Vagina (tissue), 2 donors: ENCODE data around the gene MED12L. TPM values are rescaled to one million over a fixed set of nuclear protein-coding genes. Genes with fewer than 3 reads are reported as not detected.
A peak's percentile ranks its signal among the peaks of the same experiment; 100 is the strongest.

Experiments
- DNase-seq, 2 donors: peaks; one replicate each; pipeline ENCODE4 v3.0.0-alpha.2; 2017; ENCODE audit errors: extremely low spot score in 2 of 2
- H3K27ac ChIP-seq: fragments of 200-600 bp; sonication (generic); one replicate; pipeline ENCODE4 v1.5.1; 2019
- H3K27me3 ChIP-seq: fragments of 200-600 bp; sonication (generic); one replicate; pipeline ENCODE4 v1.5.1; 2019
- H3K36me3 ChIP-seq, 2 donors: fragments of 200-600 bp; sonication (generic); one replicate each; pipeline ENCODE4 v1.5.1; 2017 to 2019
- H3K4me1 ChIP-seq: fragments of 200-600 bp; sonication (generic); one replicate; pipeline ENCODE4 v1.5.1; 2019
- H3K4me3 ChIP-seq, 2 donors: fragments of 200-600 bp; sonication (generic); 1 replicate in 1 of 2; 2 replicates in 1 of 2; pipeline ENCODE4 v1.5.1; 2016 to 2019
- H3K9me3 ChIP-seq: fragments of 200-600 bp; sonication (generic); one replicate; pipeline ENCODE4 v1.5.1; 2019
- CTCF ChIP-seq, 3 experiments: fragments of 450-650 bp in 2 of 3; fragments of 200-600 bp in 1 of 3; sonication (generic) in 1 of 3; IDR thresholded peaks; one replicate each; pipeline ENCODE4 v1.5.1; 2017 to 2019; ENCODE audit warnings: antibody characterized with exemption in 3 of 3, mild to moderate bottlenecking in 2 of 3, moderate library complexity in 2 of 3
- POLR2A ChIP-seq, 2 donors: fragments of 450-650 bp; IDR thresholded peaks; one replicate each; pipeline ENCODE4 v1.6.1; 2017; ENCODE audit warnings: antibody characterized with exemption in 2 of 2, mild to moderate bottlenecking in 2 of 2, moderate library complexity in 2 of 2
- POLR2AphosphoS5 ChIP-seq, 2 donors: sonication (generic); formaldehyde crosslinking; IDR thresholded peaks; one replicate each; pipeline ENCODE4 v1.9.0; 2017; ENCODE audit warnings: antibody characterized with exemption in 2 of 2, mild to moderate bottlenecking in 2 of 2, low read depth in 1 of 2; ENCODE audit not compliant: insufficient read depth in 1 of 2
- intact Hi-C: fragments of 100-400 bp; cut with DNase I; formaldehyde crosslinking; loops from one replicate; pipeline ENCODE4 v1.15.1; 2023
- total RNA-seq: library from RNA; depleted of rRNA; stranded (reverse); fragments of >200 nt; gene quantifications from one replicate; pipeline ENCODE4 v1.2.3, GENCODE V29; 2016

The MED12L gene
- total RNA-seq, 1 donor from 2014 or later, result 1.7 TPM

- TF ChIP-seq POLR2AphosphoS5 (IDR thresholded peaks at IDR 0.05; ENCODE audit: insufficient read depth in 1 of 2, low read depth in 1 of 2), result no peak
- TF ChIP-seq CTCF (IDR thresholded peaks at IDR 0.05), result no peak
- TF ChIP-seq POLR2A (IDR thresholded peaks at IDR 0.05), result no peak
- H3K27me3 ChIP-seq, result no peaks in the 10 kb centered on the region
- H3K4me1 ChIP-seq, result no peaks in the 10 kb centered on the region
- no peaks in the 10 kb centered on the region for H3K36me3 ChIP-seq
- no peak overlapping the region for H3K27ac ChIP-seq
- intact Hi-C loops, result no loop called here
- no peak overlapping the region for H3K4me3 ChIP-seq
- H3K9me3 ChIP-seq, result no peaks in the 10 kb centered on the region
- peak in 1 of 2 donors; percentile 22 for DNase-seq
Measured at GRCh38 chr3:151100076-151100475, 14.6 kb downstream of the MED12L start.

GRCh38 chr3:151101270-151101969, 16.0 kb downstream of the MED12L start:
- intact Hi-C loops, result no loop called here
- TF ChIP-seq CTCF (IDR thresholded peaks at IDR 0.05) (no peak), POLR2A (IDR thresholded peaks at IDR 0.05) (no peak), POLR2AphosphoS5 (IDR thresholded peaks at IDR 0.05; ENCODE audit: insufficient read depth in 1 of 2, low read depth in 1 of 2) (no peak)
- H3K36me3 ChIP-seq, result no peaks in the 10 kb centered on the region
- no peaks in the 10 kb centered on the region for H3K9me3 ChIP-seq
- H3K4me1 ChIP-seq, result no peaks in the 10 kb centered on the region
- DNase-seq, result no peak
- H3K27ac ChIP-seq, result no peak overlapping the region
- no peak overlapping the region for H3K4me3 ChIP-seq
- no peaks in the 10 kb centered on the region for H3K27me3 ChIP-seq

- Histone ChIP-seq H3K27me3 (no peaks in the 10 kb centered on the region), H3K4me3 (no peak overlapping the region), H3K9me3 (no peaks in the 10 kb centered on the region), H3K4me1 (no peaks in the 10 kb centered on the region), H3K27ac (no peak overlapping the region), H3K36me3 (no peaks in the 10 kb centered on the region)
- TF ChIP-seq POLR2AphosphoS5 (IDR thresholded peaks at IDR 0.05; ENCODE audit: insufficient read depth in 1 of 2, low read depth in 1 of 2), result no peak
- TF ChIP-seq POLR2A (IDR thresholded peaks at IDR 0.05), result no peak
- TF ChIP-seq CTCF (IDR thresholded peaks at IDR 0.05), result no peak
- peak in 1 of 2 donors; percentile 10 for DNase-seq
- intact Hi-C loops, result no loop called here
Measured at GRCh38 chr3:151106311-151106710, 20.8 kb downstream of the MED12L start.

- intact Hi-C loops, result no loop called here
- TF ChIP-seq POLR2A (IDR thresholded peaks at IDR 0.05) (no peak), POLR2AphosphoS5 (IDR thresholded peaks at IDR 0.05; ENCODE audit: insufficient read depth in 1 of 2, low read depth in 1 of 2) (no peak), CTCF (IDR thresholded peaks at IDR 0.05) (no peak)
- no peaks in the 10 kb centered on the region for H3K4me1 ChIP-seq
- no peak overlapping the region for H3K27ac ChIP-seq
- no peaks in the 10 kb centered on the region for H3K9me3 ChIP-seq
- no peaks in the 10 kb centered on the region for H3K27me3 ChIP-seq
- no peaks in the 10 kb centered on the region for H3K36me3 ChIP-seq
- H3K4me3 ChIP-seq, result no peak overlapping the region
- DNase-seq, result no peak
Measured at GRCh38 chr3:151107177-151107576, 21.7 kb downstream of the MED12L start.

GRCh38 chr3:151107701-151108100, 22.2 kb downstream of the MED12L start:
- no peaks in the 10 kb centered on the region for H3K9me3 ChIP-seq
- H3K4me1 ChIP-seq, result no peaks in the 10 kb centered on the region
- no peak for DNase-seq
- H3K36me3 ChIP-seq, result no peaks in the 10 kb centered on the region
- H3K27me3 ChIP-seq, result no peaks in the 10 kb centered on the region
- no peak overlapping the region for H3K27ac ChIP-seq
- no peak overlapping the region for H3K4me3 ChIP-seq
- TF ChIP-seq POLR2A (IDR thresholded peaks at IDR 0.05), result no peak
- no peak for TF ChIP-seq POLR2AphosphoS5 (IDR thresholded peaks at IDR 0.05; ENCODE audit: insufficient read depth in 1 of 2, low read depth in 1 of 2)
- TF ChIP-seq CTCF (IDR thresholded peaks at IDR 0.05), result no peak
- intact Hi-C loops, result no loop called here
